ENCODE data around the gene MCRIP2.

GRCh38 chr16:674968-675883 lies 33.6 kb downstream of the MCRIP2 start, which contains the start of gene RHBDL1:
- TF ChIP-seq, protein P1, sequence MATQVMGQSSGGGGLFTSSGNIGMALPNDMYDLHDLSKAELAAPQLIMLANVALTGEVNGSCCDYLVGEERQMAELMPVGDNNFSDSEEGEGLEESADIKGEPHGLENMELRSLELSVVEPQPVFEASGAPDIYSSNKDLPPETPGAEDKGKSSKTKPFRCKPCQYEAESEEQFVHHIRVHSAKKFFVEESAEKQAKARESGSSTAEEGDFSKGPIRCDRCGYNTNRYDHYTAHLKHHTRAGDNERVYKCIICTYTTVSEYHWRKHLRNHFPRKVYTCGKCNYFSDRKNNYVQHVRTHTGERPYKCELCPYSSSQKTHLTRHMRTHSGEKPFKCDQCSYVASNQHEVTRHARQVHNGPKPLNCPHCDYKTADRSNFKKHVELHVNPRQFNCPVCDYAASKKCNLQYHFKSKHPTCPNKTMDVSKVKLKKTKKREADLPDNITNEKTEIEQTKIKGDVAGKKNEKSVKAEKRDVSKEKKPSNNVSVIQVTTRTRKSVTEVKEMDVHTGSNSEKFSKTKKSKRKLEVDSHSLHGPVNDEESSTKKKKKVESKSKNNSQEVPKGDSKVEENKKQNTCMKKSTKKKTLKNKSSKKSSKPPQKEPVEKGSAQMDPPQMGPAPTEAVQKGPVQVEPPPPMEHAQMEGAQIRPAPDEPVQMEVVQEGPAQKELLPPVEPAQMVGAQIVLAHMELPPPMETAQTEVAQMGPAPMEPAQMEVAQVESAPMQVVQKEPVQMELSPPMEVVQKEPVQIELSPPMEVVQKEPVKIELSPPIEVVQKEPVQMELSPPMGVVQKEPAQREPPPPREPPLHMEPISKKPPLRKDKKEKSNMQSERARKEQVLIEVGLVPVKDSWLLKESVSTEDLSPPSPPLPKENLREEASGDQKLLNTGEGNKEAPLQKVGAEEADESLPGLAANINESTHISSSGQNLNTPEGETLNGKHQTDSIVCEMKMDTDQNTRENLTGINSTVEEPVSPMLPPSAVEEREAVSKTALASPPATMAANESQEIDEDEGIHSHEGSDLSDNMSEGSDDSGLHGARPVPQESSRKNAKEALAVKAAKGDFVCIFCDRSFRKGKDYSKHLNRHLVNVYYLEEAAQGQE (IDR thresholded peaks at IDR 0.05; ENCODE audit: low read depth), result no peak
- TF ChIP-seq CEBPB (IDR thresholded peaks at IDR 0.05) (no peak), EGR1 (IDR thresholded peaks at IDR 0.05) (no peak), CREB1 (IDR thresholded peaks at IDR 0.05; ENCODE audit: low read depth) (no peak), EP300 (IDR thresholded peaks at IDR 0.05; ENCODE audit: borderline replicate concordance) (no peak), TAF1 (IDR thresholded peaks at IDR 0.05; ENCODE audit: low read depth) (no peak), RAD21 (IDR thresholded peaks at IDR 0.05; ENCODE audit: low read depth) (no peak), TEAD4 (IDR thresholded peaks at IDR 0.05) (no peak), TCF12 (IDR thresholded peaks at IDR 0.05; ENCODE audit: low read depth) (no peak), NFIC (IDR thresholded peaks at IDR 0.05) (peak; percentile 17; the same call in 1 of the 2 replicates)
- TF ChIP-seq, protein P2, sequence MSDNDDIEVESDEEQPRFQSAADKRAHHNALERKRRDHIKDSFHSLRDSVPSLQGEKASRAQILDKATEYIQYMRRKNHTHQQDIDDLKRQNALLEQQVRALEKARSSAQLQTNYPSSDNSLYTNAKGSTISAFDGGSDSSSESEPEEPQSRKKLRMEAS (IDR thresholded peaks at IDR 0.05), result no peak

All from Ishikawa (cell line).